Lower lobe of right lung (tissue), 2 donors: ENCODE measurements around the gene CD302. TPM values are rescaled to one million over a fixed set of nuclear protein-coding genes. Genes with fewer than 3 reads are reported as not detected.

ENCODE experiments used
- ATAC-seq, 2 donors: fragments of 200-7000 bp; cut with Tn5 transposase; one replicate each; pipeline ENCODE4 v1.9.1; 2020 to 2022; ENCODE audit warnings: mild to moderate bottlenecking in 2 of 2, moderate library complexity in 2 of 2
- DNase-seq: peaks from one replicate; pipeline ENCODE4 v3.0.0-alpha.2; 2020
- H3K27ac ChIP-seq: fragments of 200-600 bp; one replicate; pipeline ENCODE4 v1.8.0; 2022
- H3K27me3 ChIP-seq: fragments of 200-600 bp; one replicate; pipeline ENCODE4 v1.8.0; 2022; ENCODE audit warnings: low read depth
- H3K36me3 ChIP-seq: fragments of 200-600 bp; one replicate; pipeline ENCODE4 v1.8.0; 2022; ENCODE audit warnings: mild to moderate bottlenecking
- H3K4me1 ChIP-seq: fragments of 200-600 bp; one replicate; pipeline ENCODE4 v1.8.0; 2022
- H3K4me3 ChIP-seq: fragments of 200-600 bp; one replicate; pipeline ENCODE4 v1.8.0; 2022; ENCODE audit warnings: mild to moderate bottlenecking
- H3K9me3 ChIP-seq: fragments of 200-600 bp; one replicate; pipeline ENCODE4 v1.8.0; 2022
- CTCF ChIP-seq: fragments of 200-600 bp; IDR thresholded peaks from one replicate; pipeline ENCODE4 v1.8.0; 2022; ENCODE audit warnings: antibody characterized with exemption, mild to moderate bottlenecking
- intact Hi-C: fragments of 100-400 bp; cut with DNase I; formaldehyde crosslinking; loops from one replicate; pipeline ENCODE4 v1.11.0; 2022
- total RNA-seq: library from RNA; stranded (reverse); fragmentation: NEBNext Ultra II Directional; extraction: Animal tissue kit (Norgen Biotek cat#: 25700); gene quantifications from one replicate; pipeline ENCODE4 v1.2.1, GENCODE V29; 2021
- donor health status: DM: no; HTN: yes; CAD: no; lungs with severe emphysema.

The CD302 gene
- total RNA-seq, 1 donor from 2014 or later, result 100 TPM

- no peaks in the 10 kb centered on the region for H3K27me3 ChIP-seq
- no peaks in the 10 kb centered on the region for H3K4me1 ChIP-seq
- no peak for DNase-seq
- no peak overlapping the region for H3K27ac ChIP-seq
- H3K36me3 ChIP-seq, result peaks cover 69% of the 10 kb centered on the region
- TF ChIP-seq CTCF, result no peak
- no peak for ATAC-seq
- intact Hi-C loops, result no loop called here
- H3K9me3 ChIP-seq, result no peaks in the 10 kb centered on the region
- no peak overlapping the region for H3K4me3 ChIP-seq
Observed at GRCh38 chr2:159742846-159743245, 55.2 kb downstream of the CD302 start.

GRCh38 chr2:159738509-159739390 is 59.3 kb downstream of the CD302 start:
- ATAC-seq, result peak; percentile 52 to 60

GRCh38 chr2:159737917-159738296 is 60.1 kb downstream of the CD302 start:
- ATAC-seq, result peak; percentile 31 to 34
- no peak overlapping the region for H3K27ac ChIP-seq
- H3K27me3 ChIP-seq, result no peaks in the 10 kb centered on the region
- H3K9me3 ChIP-seq, result no peaks in the 10 kb centered on the region
- H3K4me3 ChIP-seq, result no peak overlapping the region
- DNase-seq, result no peak
- peaks cover 11% of the 10 kb centered on the region for H3K4me1 ChIP-seq
- intact Hi-C loops, result no loop called here
- H3K36me3 ChIP-seq, result peaks cover 79% of the 10 kb centered on the region
- TF ChIP-seq CTCF, result no peak

More at GRCh38 chr2:159738509-159739390, 59.3 kb downstream of the CD302 start:
- intact Hi-C loops, result no loop called here
- Histone ChIP-seq H3K4me1 (peaks cover 11% of the 10 kb centered on the region), H3K27ac (no peak overlapping the region), H3K27me3 (no peaks in the 10 kb centered on the region), H3K9me3 (no peaks in the 10 kb centered on the region), H3K4me3 (no peak overlapping the region), H3K36me3 (peaks cover 79% of the 10 kb centered on the region)
- no peak for TF ChIP-seq CTCF
- DNase-seq, result no peak

- no peak for DNase-seq
- no peak for ATAC-seq
- Histone ChIP-seq H3K27ac (no peak overlapping the region), H3K27me3 (no peaks in the 10 kb centered on the region), H3K4me3 (no peak overlapping the region), H3K4me1 (peaks cover 11% of the 10 kb centered on the region), H3K36me3 (peaks cover 79% of the 10 kb centered on the region), H3K9me3 (no peaks in the 10 kb centered on the region)
- TF ChIP-seq CTCF, result no peak
- intact Hi-C loops, result no loop called here
Observed at GRCh38 chr2:159737292-159737916, 60.6 kb downstream of the CD302 start.

GRCh38 chr2:159736048-159736447 is 62.0 kb downstream of the CD302 start:
- ATAC-seq (no peak), DNase-seq (no peak)
- Histone ChIP-seq H3K4me1 (peaks cover 11% of the 10 kb centered on the region), H3K4me3 (no peak overlapping the region), H3K36me3 (peaks cover 91% of the 10 kb centered on the region), H3K27ac (no peak overlapping the region), H3K27me3 (no peaks in the 10 kb centered on the region), H3K9me3 (no peaks in the 10 kb centered on the region)
- no peak for TF ChIP-seq CTCF
- intact Hi-C loops, result no loop called here
